IMR-90 (cell line): ENCODE results near the gene PLCH2. TPM values are rescaled to one million over a fixed set of nuclear protein-coding genes. Genes with fewer than 3 reads are reported as not detected.

ENCODE experiments used
- ATAC-seq: fragments of 200-7000 bp; cut with Tn5 transposase; 2 replicates; pipeline ENCODE4 v1.9.1; 2020; ENCODE audit warnings: low read depth, mild to moderate bottlenecking, moderate library complexity
- BruUV-seq: library from RNA; stranded (reverse); fragments of 400-500 nt; replicated peaks from 2 replicates; lab custom pipeline; 2021; lab: Mats Ljungman, UMichigan
- CTCF ChIA-PET: fragments of 300-600 bp; formaldehyde crosslinking; extraction: SDS; loops from one replicate; lab custom pipeline; 2021; ENCODE audit warnings: antibody characterized with exemption; lab: Yijun Ruan, JAX
- POLR2A ChIA-PET: fragments of 300-600 bp; sonication (Branson Sonifier 250); formaldehyde crosslinking; loops from one replicate; lab custom pipeline; 2022; ENCODE audit warnings: antibody characterized with exemption; ENCODE audit not compliant: unreplicated experiment; lab: Charles Lee
- DNase-seq: peaks from one replicate; pipeline ENCODE4 v3.0.0; 2013
- H2AFZ ChIP-seq: replicated peaks from 2 replicates; pipeline ENCODE3; 2013; ENCODE audit warnings: low read length, mild to moderate bottlenecking; ENCODE audit not compliant: poor library complexity
- H2AK5ac ChIP-seq: 2 replicates; pipeline ENCODE4 v1.6.1; 2013; ENCODE audit warnings: low read depth, low read length, inconsistent platforms
- H2AK9ac ChIP-seq: replicated peaks from 2 replicates; pipeline ENCODE3; 2013; ENCODE audit warnings: mild to moderate bottlenecking, low read depth, low read length, moderate library complexity; ENCODE audit not compliant: poor library complexity
- H2BK120ac ChIP-seq: 2 replicates; pipeline ENCODE4 v1.6.1; 2013; ENCODE audit warnings: low read depth, low read length, inconsistent platforms
- H2BK15ac ChIP-seq: 3 replicates; pipeline ENCODE4 v1.6.1; 2013; ENCODE audit warnings: low read depth, low read length, inconsistent platforms
- H2BK20ac ChIP-seq: 2 replicates; pipeline ENCODE4 v1.6.1; 2013; ENCODE audit warnings: low read depth, mild to moderate bottlenecking, inconsistent platforms, low read length, moderate library complexity
- H2BK5ac ChIP-seq: 2 replicates; pipeline ENCODE4 v1.6.1; 2013; ENCODE audit warnings: mild to moderate bottlenecking, low read depth, low read length, inconsistent platforms; ENCODE audit not compliant: poor library complexity, severe bottlenecking
- H3K14ac ChIP-seq: replicated peaks from 2 replicates; pipeline ENCODE4 v1.6.1; 2013; ENCODE audit warnings: low read depth, low read length, inconsistent platforms
- H3K18ac ChIP-seq: 2 replicates; pipeline ENCODE4 v1.6.1; 2013; ENCODE audit warnings: low read depth, low read length, control low read depth
- H3K23ac ChIP-seq: 2 replicates; pipeline ENCODE4 v1.6.1; 2013; ENCODE audit warnings: low read depth, low read length, inconsistent platforms
- H3K27ac ChIP-seq: 2 replicates; pipeline ENCODE4 v1.5.1; 2013; ENCODE audit warnings: mild to moderate bottlenecking, control low read depth, low read length; ENCODE audit not compliant: insufficient read depth
- H3K27me3 ChIP-seq: 2 replicates; pipeline ENCODE4 v1.6.1; 2013; ENCODE audit warnings: low read length; ENCODE audit not compliant: control insufficient read depth, insufficient read depth
- H3K36me3 ChIP-seq: 2 replicates; pipeline ENCODE4 v1.6.1; 2013; ENCODE audit warnings: low read length, mixed read lengths; ENCODE audit not compliant: control insufficient read depth, insufficient read depth
- H3K4ac ChIP-seq: 2 replicates; pipeline ENCODE4 v1.6.1; 2013; ENCODE audit warnings: low read depth, low read length, inconsistent platforms
- H3K4me1 ChIP-seq: 2 replicates; pipeline ENCODE4 v1.6.1; 2013; ENCODE audit warnings: low read length, mixed read lengths; ENCODE audit not compliant: control insufficient read depth, insufficient read depth
- H3K4me2 ChIP-seq: 2 replicates; pipeline ENCODE4 v1.6.1; 2013; ENCODE audit warnings: low read depth, mild to moderate bottlenecking, control low read depth, low read length, moderate library complexity
- H3K4me3 ChIP-seq: 2 replicates; pipeline ENCODE4 v1.5.1; 2013; ENCODE audit warnings: low read depth, mild to moderate bottlenecking, control low read depth, low read length, moderate library complexity; ENCODE audit not compliant: insufficient read depth
- H3K56ac ChIP-seq: 2 replicates; pipeline ENCODE4 v1.6.1; 2013; ENCODE audit warnings: low read length, inconsistent platforms; ENCODE audit not compliant: insufficient read depth; ENCODE audit errors: extremely low read depth
- H3K79me1 ChIP-seq, 2 experiments: 2 replicates each; pipeline ENCODE4 v1.6.1; 2013; ENCODE audit warnings: low read length in 2 of 2, inconsistent platforms in 1 of 2, low read depth in 1 of 2
- H3K9ac ChIP-seq: 2 replicates; pipeline ENCODE4 v1.6.1; 2013; ENCODE audit warnings: low read depth, low read length, control low read depth
- H3K9me1 ChIP-seq: 2 replicates; pipeline ENCODE4 v1.6.1; 2013; ENCODE audit warnings: low read length, inconsistent platforms; ENCODE audit not compliant: insufficient read depth
- H3K9me3 ChIP-seq: 2 replicates; pipeline ENCODE4 v1.6.1; 2013; ENCODE audit warnings: low read length; ENCODE audit not compliant: control insufficient read depth, insufficient read depth
- H4K20me1 ChIP-seq: 2 replicates; pipeline ENCODE4 v1.6.1; 2013; ENCODE audit warnings: low read length, inconsistent platforms; ENCODE audit not compliant: insufficient read depth
- H4K5ac ChIP-seq: 2 replicates; pipeline ENCODE4 v1.6.1; 2013; ENCODE audit warnings: mild to moderate bottlenecking, low read depth, low read length, control low read depth
- H4K8ac ChIP-seq, 2 experiments: 2 replicates each; pipeline ENCODE4 v1.6.1; 2013; ENCODE audit warnings: low read depth in 2 of 2, low read length in 2 of 2, control low read depth in 1 of 2, inconsistent platforms in 1 of 2
- H4K91ac ChIP-seq: 2 replicates; pipeline ENCODE4 v1.6.1; 2013; ENCODE audit warnings: low read depth, low read length, inconsistent platforms; ENCODE audit not compliant: insufficient read depth
- BHLHE40 ChIP-seq: fragments of 150-350 bp; IDR thresholded peaks from 2 replicates; pipeline ENCODE4 v1.6.1; 2016; ENCODE audit warnings: mild to moderate bottlenecking, low read depth, low read length
- CEBPB ChIP-seq: IDR thresholded peaks from 2 replicates; pipeline ENCODE4 v1.6.1; 2012; ENCODE audit warnings: low read depth, low read length, improper control_type of control experiment
- CHD1 ChIP-seq: IDR thresholded peaks from 2 replicates; pipeline ENCODE4 v1.6.1; 2012; ENCODE audit warnings: low read depth, low read length, improper control_type of control experiment
- CTCF ChIP-seq: conservative IDR thresholded peaks from 2 replicates; pipeline ENCODE4 v1.5.1; 2012; ENCODE audit warnings: mild to moderate bottlenecking, low read depth, low read length, improper control_type of control experiment
- ELK1 ChIP-seq: fragments of 150-350 bp; IDR thresholded peaks from 2 replicates; pipeline ENCODE4 v1.6.1; 2016; ENCODE audit warnings: low read depth, mild to moderate bottlenecking, low read length, moderate library complexity, borderline replicate concordance
- FOS ChIP-seq: fragments of 150-350 bp; IDR thresholded peaks from 2 replicates; pipeline ENCODE4 v1.6.1; 2016; ENCODE audit warnings: low read depth, low read length
- MAFK ChIP-seq: IDR thresholded peaks from 2 replicates; pipeline ENCODE4 v1.6.1; 2012; ENCODE audit warnings: low read depth, low read length, improper control_type of control experiment
- MAZ ChIP-seq: IDR thresholded peaks from 2 replicates; pipeline ENCODE4 v1.6.1; 2012; ENCODE audit warnings: low read depth, mild to moderate bottlenecking, low read length, improper control_type of control experiment, moderate library complexity, borderline replicate concordance
- MXI1 ChIP-seq: IDR thresholded peaks from 2 replicates; pipeline ENCODE4 v1.6.1; 2012; ENCODE audit warnings: low read depth, mild to moderate bottlenecking, low read length, moderate library complexity, borderline replicate concordance
- NFE2L2 ChIP-seq: fragments of 150-350 bp; IDR thresholded peaks from 2 replicates; pipeline ENCODE4 v1.6.1; 2016; ENCODE audit warnings: low read depth, mild to moderate bottlenecking, low read length
- POLR2A ChIP-seq: IDR thresholded peaks from 2 replicates; pipeline ENCODE4 v1.6.1; 2012; ENCODE audit warnings: mild to moderate bottlenecking, low read depth, low read length
- RAD21 ChIP-seq: IDR thresholded peaks from 2 replicates; pipeline ENCODE4 v1.6.1; 2012; ENCODE audit warnings: low read length, improper control_type of control experiment
- RCOR1 ChIP-seq: IDR thresholded peaks from 2 replicates; pipeline ENCODE4 v1.6.1; 2012; ENCODE audit warnings: mild to moderate bottlenecking, low read length, improper control_type of control experiment; ENCODE audit not compliant: insufficient replicate concordance
- RFX5 ChIP-seq: IDR thresholded peaks from 2 replicates; pipeline ENCODE4 v1.8.0; 2012; ENCODE audit warnings: low read depth, mild to moderate bottlenecking, low read length, moderate library complexity
- SMC3 ChIP-seq: fragments of 150-350 bp; IDR thresholded peaks from 2 replicates; pipeline ENCODE4 v1.6.1; 2016; ENCODE audit warnings: low read depth, mild to moderate bottlenecking, antibody characterized with exemption, low read length, moderate library complexity
- USF2 ChIP-seq: fragments of 150-350 bp; IDR thresholded peaks from 2 replicates; pipeline ENCODE4 v1.6.1; 2017; ENCODE audit warnings: mild to moderate bottlenecking, antibody characterized with exemption, low read length, low read depth
- WGBS, 2 experiments: methylation state at CpG; one replicate each; pipeline versions ENCODE4 v1.1.5 to v1.1.7; 2013; ENCODE audit warnings: missing lambda C conversion rate in 2 of 2; ENCODE audit not compliant: insufficient read length in 1 of 2; ENCODE audit errors: extremely low coverage in 2 of 2; 5-methylcytosine and 5-hydroxymethylcytosine counted together
- dilution Hi-C: fragments of 300-500 bp; cut with HindIII; formaldehyde crosslinking; loops from one replicate; pipeline ENCODE4 v1.14.3; 2018; ENCODE audit warnings: low sequenced_read_pairs; ENCODE audit not compliant: unreplicated experiment
- in situ Hi-C: fragments of 300-500 bp; cut with MboI; formaldehyde crosslinking; loops from 3 replicates; pipeline ENCODE4 v1.14.3; 2019; ENCODE audit warnings: low sequenced_read_pairs, inconsistent platforms, mixed read lengths
- intact Hi-C: fragments of 100-400 bp; cut with micrococcal nuclease; formaldehyde crosslinking; loops from 2 replicates; pipeline ENCODE4 v1.10.0; 2022
- polyA plus RNA-seq, 3 experiments: library from polyadenylated mRNA; depleted of rRNA; stranded (reverse); fragments of >200 nt; gene quantifications; 2 replicates each; pipeline ENCODE4 v1.2.3, GENCODE V29; 2012; ENCODE audit warnings: low replicate concordance in 1 of 3
- total RNA-seq: library from RNA; depleted of rRNA; stranded (reverse); fragments of >200 nt; gene quantifications from 2 replicates; pipeline ENCODE4 v1.2.3, GENCODE V29; 2012

The PLCH2 gene
- total and polyA plus RNA-seq, 2 of the 4 experiments (the other 2 are of a cell fraction) = 0.18 to 1.9 TPM

- Histone ChIP-seq H4K20me1 (no peaks in the 10 kb centered on the region; the same call in 1 of the 2 replicates), H3K36me3 (no peaks in the 10 kb centered on the region), H3K14ac (no peak overlapping the region), H2BK20ac (no peak overlapping the region), H2AFZ (no peak overlapping the region), H2BK5ac (no peak overlapping the region), H3K23ac (no peak overlapping the region), H3K4me3 (no peak overlapping the region), H2BK120ac (no peak overlapping the region), H3K18ac (no peak overlapping the region), H3K27ac (no peak overlapping the region), H3K27me3 (peaks cover 12% of the 10 kb centered on the region; the same call in 1 of the 2 replicates), H4K8ac (no peak overlapping the region), H3K9me1 (no peaks in the 10 kb centered on the region), H2AK9ac (no peak overlapping the region), H3K4me2 (no peak overlapping the region), H3K79me1 (no peaks in the 10 kb centered on the region), H2BK15ac (no peak overlapping the region), H3K9ac (no peak overlapping the region), H3K4me1 (no peaks in the 10 kb centered on the region), H3K56ac (no peak overlapping the region), H4K91ac (no peak overlapping the region), H3K4ac (no peak overlapping the region), H2AK5ac (no peak overlapping the region), H4K5ac (no peak overlapping the region), H3K9me3 (no peaks in the 10 kb centered on the region)
- no peak for TF ChIP-seq RAD21
- TF ChIP-seq FOS = no peak
- no peak for TF ChIP-seq MXI1
- TF ChIP-seq CHD1 = no peak
- TF ChIP-seq MAFK = no peak
- no peak for TF ChIP-seq USF2
- no peak for TF ChIP-seq ELK1
- no peak for TF ChIP-seq RCOR1
- TF ChIP-seq CTCF = no peak
- no peak for TF ChIP-seq BHLHE40
- TF ChIP-seq CEBPB = no peak
- no peak for TF ChIP-seq RFX5
- TF ChIP-seq SMC3 = no peak
- TF ChIP-seq MAZ = no peak
- no peak for TF ChIP-seq NFE2L2
- TF ChIP-seq POLR2A = no peak
- DNase-seq (no peak), ATAC-seq (no peak)
- BruUV-seq = no TSS peak
- in situ Hi-C loops (no loop called here), dilution Hi-C loops (no loop called here), intact Hi-C loops (no loop called here)
- CTCF ChIA-PET = no interaction called here
- WGBS, 2 experiments = 87% methylated on average over 10 of the region's 26 CpGs; no CpG with 5 or more reads in 1 of the 2 experiments
- POLR2A ChIA-PET = no interaction called here
These were observed 20.7 kb downstream of the PLCH2 start for GRCh38 chr1:2496746-2497145.
